ENCODE measurements around the gene PDE4D. TPM values are rescaled to one million over a fixed set of nuclear protein-coding genes. Genes with fewer than 3 reads are reported as not detected.
A peak's percentile ranks its signal among the peaks of the same experiment; 100 is the strongest.

Gene PDE4D
- total RNA-seq, 1 donor from 2014 or later: 39.2 TPM

DNA sequence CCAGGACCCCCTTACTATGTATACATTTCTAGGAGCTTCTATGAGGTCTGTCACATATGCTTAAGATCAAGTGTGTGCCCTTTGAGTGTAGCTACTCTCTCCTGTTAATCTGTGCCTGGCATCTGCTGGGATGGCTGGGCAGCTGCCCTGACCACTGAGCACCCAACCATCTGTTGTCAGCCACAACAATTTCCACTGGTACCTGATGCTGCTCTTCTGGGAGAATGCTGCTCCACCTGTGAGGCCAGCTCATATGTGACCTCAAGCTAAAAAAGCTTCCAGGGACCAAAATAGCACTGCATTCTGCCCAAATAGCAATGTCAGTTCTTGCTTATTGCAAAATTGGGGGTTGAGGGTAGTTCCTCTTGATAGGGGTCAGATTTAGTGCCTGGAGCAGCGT is 715.0 kb downstream of the PDE4D start:
- Histone ChIP-seq H3K36me3 (ENCODE audit: control insufficient read depth, insufficient read depth, low read length) (no peaks in the 10 kb centered on the region), H3K4me3 (ENCODE audit: low read depth, low read length) (no peak overlapping the region), H3K27me3 (ENCODE audit: control insufficient read depth, insufficient read depth, low read length) (no peaks in the 10 kb centered on the region)
- TF ChIP-seq, protein P1, sequence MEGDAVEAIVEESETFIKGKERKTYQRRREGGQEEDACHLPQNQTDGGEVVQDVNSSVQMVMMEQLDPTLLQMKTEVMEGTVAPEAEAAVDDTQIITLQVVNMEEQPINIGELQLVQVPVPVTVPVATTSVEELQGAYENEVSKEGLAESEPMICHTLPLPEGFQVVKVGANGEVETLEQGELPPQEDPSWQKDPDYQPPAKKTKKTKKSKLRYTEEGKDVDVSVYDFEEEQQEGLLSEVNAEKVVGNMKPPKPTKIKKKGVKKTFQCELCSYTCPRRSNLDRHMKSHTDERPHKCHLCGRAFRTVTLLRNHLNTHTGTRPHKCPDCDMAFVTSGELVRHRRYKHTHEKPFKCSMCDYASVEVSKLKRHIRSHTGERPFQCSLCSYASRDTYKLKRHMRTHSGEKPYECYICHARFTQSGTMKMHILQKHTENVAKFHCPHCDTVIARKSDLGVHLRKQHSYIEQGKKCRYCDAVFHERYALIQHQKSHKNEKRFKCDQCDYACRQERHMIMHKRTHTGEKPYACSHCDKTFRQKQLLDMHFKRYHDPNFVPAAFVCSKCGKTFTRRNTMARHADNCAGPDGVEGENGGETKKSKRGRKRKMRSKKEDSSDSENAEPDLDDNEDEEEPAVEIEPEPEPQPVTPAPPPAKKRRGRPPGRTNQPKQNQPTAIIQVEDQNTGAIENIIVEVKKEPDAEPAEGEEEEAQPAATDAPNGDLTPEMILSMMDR (IDR thresholded peaks at IDR 0.05; ENCODE audit: insufficient read depth, low read length, poor library complexity, severe bottlenecking): no peak
- no peak for DNase-seq (ENCODE audit: low read depth)

DNA sequence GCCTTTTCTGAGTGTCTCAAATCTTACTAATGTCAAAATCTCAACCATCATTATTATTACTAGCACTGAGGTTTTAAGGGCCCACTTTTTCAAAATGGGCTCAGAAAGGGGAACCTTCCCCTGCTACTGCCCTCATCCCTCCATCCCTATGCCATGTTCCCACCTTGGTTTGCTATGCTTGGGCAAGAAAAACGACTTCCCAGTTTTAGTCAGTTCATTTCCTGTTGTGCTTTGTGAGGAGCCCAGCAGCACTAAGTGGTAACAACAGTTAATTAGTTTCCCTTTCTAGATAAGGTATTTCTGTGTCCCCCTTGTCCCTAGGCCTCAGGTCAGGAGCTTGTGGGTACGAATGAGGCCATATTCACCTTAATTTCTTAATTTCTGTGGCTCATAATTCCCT is 715.5 kb downstream of the PDE4D start:
- H3K27me3 ChIP-seq (ENCODE audit: control insufficient read depth, insufficient read depth, low read length): no peaks in the 10 kb centered on the region
- TF ChIP-seq, protein P1 (IDR thresholded peaks at IDR 0.05; ENCODE audit: insufficient read depth, low read length, poor library complexity, severe bottlenecking): no peak
- no peaks in the 10 kb centered on the region for H3K36me3 ChIP-seq (ENCODE audit: control insufficient read depth, insufficient read depth, low read length)
- no peak overlapping the region for H3K4me3 ChIP-seq (ENCODE audit: low read depth, low read length)
- no peak for DNase-seq (ENCODE audit: low read depth)

DNA sequence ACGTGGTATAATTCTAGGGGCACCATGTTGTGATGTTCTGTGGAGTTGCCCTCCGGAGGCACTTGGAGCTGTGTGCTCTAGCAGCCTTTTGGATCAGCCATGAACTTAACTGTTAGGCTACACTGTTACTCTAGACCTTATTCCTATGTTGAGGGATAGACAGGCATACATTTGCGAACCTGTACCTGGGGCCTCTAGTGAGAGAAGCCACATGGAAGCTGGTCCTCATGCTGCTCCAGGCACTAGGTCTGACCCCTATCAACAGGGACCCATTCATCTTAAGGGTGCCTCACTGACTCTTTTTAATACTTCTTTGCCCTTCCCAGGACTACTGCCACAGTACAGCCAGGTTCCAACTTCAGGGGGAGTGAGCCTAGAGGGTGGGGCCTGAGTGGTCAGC is 715.9 kb downstream of the PDE4D start:
- Histone ChIP-seq H3K27me3 (ENCODE audit: control insufficient read depth, insufficient read depth, low read length) (no peaks in the 10 kb centered on the region), H3K36me3 (ENCODE audit: control insufficient read depth, insufficient read depth, low read length) (no peaks in the 10 kb centered on the region), H3K4me3 (ENCODE audit: low read depth, low read length) (no peak overlapping the region)
- DNase-seq (ENCODE audit: low read depth): no peak
- TF ChIP-seq, protein P1 (IDR thresholded peaks at IDR 0.05; ENCODE audit: insufficient read depth, low read length, poor library complexity, severe bottlenecking): no peak

GRCh38 chr5:59174248-59174844 is 719.2 kb downstream of the PDE4D start:
- H3K27me3 ChIP-seq (ENCODE audit: control insufficient read depth, insufficient read depth, low read length): no peaks in the 10 kb centered on the region
- TF ChIP-seq, protein P1 (IDR thresholded peaks at IDR 0.05; ENCODE audit: insufficient read depth, low read length, poor library complexity, severe bottlenecking): peak; percentile 90
- no peak overlapping the region for H3K4me3 ChIP-seq (ENCODE audit: low read depth, low read length)
- H3K36me3 ChIP-seq (ENCODE audit: control insufficient read depth, insufficient read depth, low read length): no peaks in the 10 kb centered on the region
- peak; percentile 63 for DNase-seq (ENCODE audit: low read depth)

- DNase-seq (ENCODE audit: low read depth): no peak
- Histone ChIP-seq H3K27me3 (ENCODE audit: control insufficient read depth, insufficient read depth, low read length) (no peaks in the 10 kb centered on the region), H3K4me3 (ENCODE audit: low read depth, low read length) (no peak overlapping the region), H3K36me3 (ENCODE audit: control insufficient read depth, insufficient read depth, low read length) (no peaks in the 10 kb centered on the region)
- TF ChIP-seq, protein P1 (IDR thresholded peaks at IDR 0.05; ENCODE audit: insufficient read depth, low read length, poor library complexity, severe bottlenecking): peak; percentile 29
These were observed 719.9 kb downstream of the PDE4D start for GRCh38 chr5:59173578-59173977.

DNA sequence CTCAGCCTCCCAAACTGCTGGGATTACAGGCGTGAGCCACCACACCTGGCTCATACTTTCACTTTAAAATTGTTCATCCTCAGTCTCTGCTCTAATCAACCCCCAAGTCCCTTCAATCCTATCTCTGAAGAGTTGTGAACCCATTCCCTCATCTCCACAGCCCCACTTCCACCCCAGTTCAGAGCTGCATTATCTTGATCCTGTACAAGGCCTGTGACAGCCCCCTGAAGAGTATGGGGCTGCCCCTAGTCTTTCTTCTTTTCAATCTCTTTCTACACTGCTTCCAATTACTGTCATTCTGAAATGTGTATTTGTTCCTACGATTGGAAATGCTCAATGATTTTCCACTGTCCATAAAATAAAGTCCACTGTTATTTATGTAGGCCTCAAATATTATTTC is 722.4 kb downstream of the PDE4D start:
- no peak for DNase-seq (ENCODE audit: low read depth)
- Histone ChIP-seq H3K27me3 (ENCODE audit: control insufficient read depth, insufficient read depth, low read length) (no peaks in the 10 kb centered on the region), H3K36me3 (ENCODE audit: control insufficient read depth, insufficient read depth, low read length) (no peaks in the 10 kb centered on the region), H3K4me3 (ENCODE audit: low read depth, low read length) (no peak overlapping the region)
- TF ChIP-seq, protein P1 (IDR thresholded peaks at IDR 0.05; ENCODE audit: insufficient read depth, low read length, poor library complexity, severe bottlenecking): no peak

Measured in kidney epithelial cell (primary cell).